Calu3 (cell line): ENCODE results near the gene MRPS18A. TPM values are rescaled to one million over a fixed set of nuclear protein-coding genes. Genes with fewer than 3 reads are reported as not detected.

Experiments used
- BruUV-seq: library from RNA; stranded (reverse); fragments of 400-500 nt; replicated peaks from 2 replicates; lab custom pipeline; 2021; lab: Mats Ljungman, UMichigan
- CTCF ChIA-PET: fragments of 300-600 bp; sonication (Branson Sonifier 250); formaldehyde crosslinking; loops from one replicate; lab custom pipeline; 2022; ENCODE audit warnings: antibody characterized with exemption; lab: Charles Lee
- DNase-seq: peaks from one replicate; pipeline ENCODE4 v3.0.0; 2022
- H3K27ac Mint-ChIP-seq: one replicate; pipeline ENCODE4 v1.8.0; 2022; ENCODE audit warnings: mixed read lengths; ENCODE audit not compliant: unreplicated experiment
- H3K27me3 Mint-ChIP-seq: one replicate; pipeline ENCODE4 v1.8.0; 2022; ENCODE audit warnings: mixed read lengths; ENCODE audit not compliant: unreplicated experiment
- H3K36me3 Mint-ChIP-seq: one replicate; pipeline ENCODE4 v1.8.0; 2022; ENCODE audit warnings: mild to moderate bottlenecking, moderate library complexity, mixed read lengths; ENCODE audit not compliant: insufficient read depth, unreplicated experiment
- H3K4me1 Mint-ChIP-seq: one replicate; pipeline ENCODE4 v1.8.0; 2022; ENCODE audit warnings: mild to moderate bottlenecking, low read depth, mixed read lengths; ENCODE audit not compliant: unreplicated experiment
- H3K4me3 Mint-ChIP-seq: one replicate; pipeline ENCODE4 v1.8.0; 2022; ENCODE audit warnings: mild to moderate bottlenecking, low read depth, moderate library complexity, mixed read lengths; ENCODE audit not compliant: unreplicated experiment
- H3K9me3 Mint-ChIP-seq: one replicate; pipeline ENCODE4 v1.8.0; 2022; ENCODE audit warnings: low read depth, mixed read lengths; ENCODE audit not compliant: unreplicated experiment
- CTCF ChIP-seq: fragments of 200-600 bp; IDR thresholded peaks from one replicate; pipeline ENCODE4 v1.8.0; 2022; ENCODE audit warnings: antibody characterized with exemption; ENCODE audit not compliant: unreplicated experiment
- intact Hi-C: fragments of 100-400 bp; cut with micrococcal nuclease; formaldehyde crosslinking; loops from one replicate; pipeline ENCODE4 v1.10.0; 2022; ENCODE audit not compliant: unreplicated experiment
- total RNA-seq: library from RNA; stranded (reverse); gene quantifications from 2 replicates; pipeline ENCODE4 v1.2.3, GENCODE V29; 2022

Gene MRPS18A
- total RNA-seq, 1 experiment from 2014 or later, result 88.8 TPM

GRCh38 chr6:43674291-43674690 lies 13.3 kb downstream of the MRPS18A start:
- no peak overlapping the region for H3K4me3 Mint-ChIP-seq
- H3K36me3 Mint-ChIP-seq, result peaks cover 91% of the 10 kb centered on the region

DNA sequence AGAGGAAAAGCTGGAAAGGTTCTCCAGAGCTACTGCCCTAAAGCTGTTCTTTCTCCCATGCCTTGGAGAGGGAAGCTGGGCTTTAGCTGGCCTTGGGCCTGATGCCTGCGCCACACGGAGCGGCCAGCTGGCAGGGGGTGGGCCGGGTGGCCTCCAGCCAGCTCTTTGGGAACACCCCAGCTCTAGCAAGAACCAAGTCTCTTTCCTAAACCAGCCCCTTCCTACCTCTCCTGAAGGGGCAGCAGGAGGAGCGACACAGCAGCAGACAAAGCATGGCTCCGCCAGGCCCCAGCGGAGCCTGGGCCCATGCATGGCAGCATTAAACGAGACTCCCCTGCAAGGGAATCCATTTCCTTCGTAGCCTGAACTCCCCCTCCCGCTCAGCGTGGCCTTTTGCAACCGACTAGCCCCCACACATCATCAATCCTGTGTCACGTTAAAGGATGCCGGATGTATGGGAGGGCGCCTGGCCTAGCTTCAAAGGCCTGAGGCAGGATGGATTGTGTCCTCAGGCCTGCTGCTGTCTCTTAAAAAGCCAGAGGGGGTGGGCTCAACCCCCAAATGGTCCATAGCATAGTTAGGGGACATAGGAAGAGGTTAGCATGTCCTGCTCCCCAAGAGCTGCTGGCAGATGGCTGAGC lies 14.0 kb downstream of the MRPS18A start:
- H3K36me3 Mint-ChIP-seq, result peaks cover 99% of the 10 kb centered on the region
- H3K4me3 Mint-ChIP-seq, result no peak overlapping the region
- DNase-seq, result no peak
- H3K27me3 Mint-ChIP-seq, result no peaks in the 10 kb centered on the region
- peaks cover 8% of the 10 kb centered on the region for H3K4me1 Mint-ChIP-seq
- intact Hi-C loops, result no loop called here
- no peak for TF ChIP-seq CTCF
- no peak overlapping the region for H3K27ac Mint-ChIP-seq
- CTCF ChIA-PET, result no interaction called here
- no TSS peak for BruUV-seq
- H3K9me3 Mint-ChIP-seq, result no peaks in the 10 kb centered on the region

More at GRCh38 chr6:43674291-43674690, 13.3 kb downstream of the MRPS18A start:
- Mint-ChIP-seq H3K27me3 (no peaks in the 10 kb centered on the region), H3K9me3 (no peaks in the 10 kb centered on the region), H3K27ac (no peak overlapping the region), H3K4me1 (peaks cover under 1% of the 10 kb centered on the region)
- intact Hi-C loops, result no loop called here
- no peak for DNase-seq
- CTCF ChIA-PET, result no interaction called here
- TF ChIP-seq CTCF, result no peak
- BruUV-seq, result no TSS peak

GRCh38 chr6:43671801-43672690 lies 15.5 kb downstream of the MRPS18A start:
- Mint-ChIP-seq H3K36me3 (peaks cover 99% of the 10 kb centered on the region), H3K4me1 (peaks cover 23% of the 10 kb centered on the region), H3K9me3 (no peaks in the 10 kb centered on the region), H3K27me3 (no peaks in the 10 kb centered on the region), H3K4me3 (no peak overlapping the region), H3K27ac (no peak overlapping the region)
- BruUV-seq, result no TSS peak
- DNase-seq, result no peak
- CTCF ChIA-PET, result interaction anchor here (1.6 to 6.2 kb wide), 2 partner anchors 101 to 408 kb away, joined by 5 to 47 read pairs; no protein-coding TSS in a partner anchor
- no peak for TF ChIP-seq CTCF
- intact Hi-C loops, result no loop called here

DNA sequence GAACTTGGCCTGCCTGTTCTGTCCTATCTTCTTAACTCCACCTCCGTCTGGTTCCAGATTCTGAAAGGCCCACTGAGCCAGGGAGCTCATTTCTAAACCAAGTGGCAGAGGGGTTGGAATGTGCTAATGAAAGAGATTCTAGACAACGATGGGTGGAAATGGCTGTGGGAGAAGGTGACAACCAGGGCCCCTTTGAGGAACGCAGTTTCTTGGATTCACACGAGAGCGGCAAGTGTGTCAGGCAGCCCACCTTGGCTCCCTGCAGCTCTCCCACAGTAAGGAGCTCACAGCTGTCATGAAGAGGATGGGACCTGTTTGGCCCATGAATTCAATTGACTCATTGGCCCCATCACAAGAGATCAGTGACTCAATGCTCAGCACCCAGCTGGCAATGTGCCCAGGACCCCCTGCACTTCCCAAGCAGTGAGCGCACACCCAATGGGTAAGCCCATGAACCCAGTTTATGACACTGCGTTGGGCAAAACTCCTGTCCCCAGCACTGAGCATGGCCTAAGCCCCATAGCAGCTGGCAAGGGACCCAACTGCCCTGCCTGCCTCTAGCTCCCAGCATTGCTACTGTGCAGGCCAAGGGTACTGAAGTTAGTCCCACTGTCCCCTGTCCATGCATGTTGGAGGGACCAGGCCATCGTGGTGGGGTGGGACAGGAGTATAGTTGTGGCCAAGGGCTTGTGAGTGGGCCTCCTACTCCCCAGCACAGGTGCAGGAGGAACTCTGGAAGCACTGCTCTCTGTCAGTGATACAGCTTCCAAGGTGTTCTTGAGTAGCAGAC lies 16.4 kb downstream of the MRPS18A start:
- Mint-ChIP-seq H3K27ac (no peak overlapping the region), H3K4me1 (peaks cover 27% of the 10 kb centered on the region), H3K27me3 (no peaks in the 10 kb centered on the region), H3K36me3 (peaks cover 96% of the 10 kb centered on the region), H3K4me3 (no peak overlapping the region), H3K9me3 (no peaks in the 10 kb centered on the region)
- no TSS peak for BruUV-seq
- CTCF ChIA-PET, result interaction anchor here (0.6 to 6.2 kb wide), 6 partner anchors 24 to 408 kb away, joined by 3 to 47 read pairs (median 6); no protein-coding TSS in a partner anchor
- intact Hi-C loops, result no loop called here
- no peak for DNase-seq
- TF ChIP-seq CTCF, result no peak
